GM03348 (cell line): ENCODE results near the gene CHSY1.

Experiments used
- DNase-seq: peaks from one replicate; pipeline ENCODE4 v3.0.0; 2012; ENCODE audit warnings: low spot score

CHSY1 gene

DNA sequence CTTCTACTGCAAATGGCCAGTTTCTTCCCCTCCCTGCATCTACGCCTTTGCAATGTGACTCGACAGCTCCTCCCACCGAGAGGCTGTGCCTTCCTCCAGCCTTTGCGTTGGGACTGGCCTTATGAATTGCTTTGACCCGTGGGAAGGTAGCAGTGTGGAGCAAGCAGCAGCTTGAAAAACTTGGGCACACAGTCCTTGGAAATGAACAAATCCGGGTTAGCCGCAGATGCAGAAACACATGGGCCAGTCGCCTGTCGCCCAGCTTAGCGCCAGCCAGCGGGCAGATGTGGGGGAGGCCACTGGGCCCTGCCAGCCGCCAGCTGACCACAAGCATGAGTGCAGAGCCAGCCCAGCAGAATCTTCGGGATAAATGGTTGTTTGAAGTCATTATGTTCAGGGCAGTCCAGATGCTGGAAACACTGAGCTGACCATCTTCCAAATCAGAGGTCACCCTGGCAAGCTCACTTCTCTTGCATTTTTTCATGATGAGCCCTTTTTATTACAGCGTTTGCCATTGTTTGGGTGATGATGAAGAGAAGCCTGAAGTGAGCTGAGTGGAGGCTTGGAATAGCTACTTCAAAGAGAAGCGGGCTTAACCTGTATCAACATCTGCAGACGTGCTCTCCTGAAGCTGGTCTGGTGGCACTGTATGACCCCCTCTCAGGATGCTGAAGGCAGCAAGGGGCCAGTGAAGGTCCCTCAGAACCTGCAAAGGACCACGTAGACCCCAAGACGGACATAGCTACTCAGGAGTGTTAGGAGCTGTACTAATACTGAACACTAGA, 15.7 kb upstream of the CHSY1 start:
- peak; percentile 87 for DNase-seq

DNA sequence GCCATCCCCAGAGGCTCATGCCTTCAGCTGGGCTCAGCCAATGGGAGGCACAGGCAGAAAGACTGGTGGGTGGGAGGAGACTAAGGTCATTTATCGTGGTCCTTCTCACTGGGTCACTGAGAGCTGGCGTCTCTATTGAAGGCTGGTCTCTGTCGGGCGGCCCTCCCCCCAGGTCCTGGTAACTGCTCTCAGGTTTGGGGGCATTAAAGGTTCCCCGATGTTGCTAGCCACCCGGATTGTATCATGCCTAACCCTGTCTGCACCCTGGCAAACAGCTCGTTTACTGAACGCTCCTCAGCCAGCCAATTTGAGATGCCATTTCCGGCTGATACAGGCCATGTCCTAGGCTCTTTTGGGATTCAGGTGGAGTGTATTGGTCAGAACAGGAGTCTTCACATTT, 14.9 kb upstream of the CHSY1 start:
- DNase-seq, result no peak

DNA sequence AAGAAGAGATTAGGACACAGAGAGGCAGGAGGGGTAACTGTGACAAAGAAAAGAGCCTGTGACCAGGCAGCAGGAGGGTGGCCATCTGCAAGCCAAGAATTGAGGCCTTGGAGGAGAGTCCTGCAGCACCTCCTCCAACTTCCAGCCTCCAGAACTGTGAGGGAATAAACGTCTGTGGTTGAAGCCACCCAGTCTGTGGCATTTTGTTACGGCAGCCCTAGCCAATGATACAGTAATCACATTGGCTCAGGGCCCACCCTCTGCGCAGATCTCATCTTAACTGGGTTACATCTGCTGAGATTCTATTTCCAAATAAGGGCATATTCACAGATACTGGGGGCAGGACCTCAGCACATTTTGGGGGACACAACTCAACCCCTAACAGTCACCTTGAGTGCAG, 14.2 kb upstream of the CHSY1 start:
- DNase-seq, result no peak

DNA sequence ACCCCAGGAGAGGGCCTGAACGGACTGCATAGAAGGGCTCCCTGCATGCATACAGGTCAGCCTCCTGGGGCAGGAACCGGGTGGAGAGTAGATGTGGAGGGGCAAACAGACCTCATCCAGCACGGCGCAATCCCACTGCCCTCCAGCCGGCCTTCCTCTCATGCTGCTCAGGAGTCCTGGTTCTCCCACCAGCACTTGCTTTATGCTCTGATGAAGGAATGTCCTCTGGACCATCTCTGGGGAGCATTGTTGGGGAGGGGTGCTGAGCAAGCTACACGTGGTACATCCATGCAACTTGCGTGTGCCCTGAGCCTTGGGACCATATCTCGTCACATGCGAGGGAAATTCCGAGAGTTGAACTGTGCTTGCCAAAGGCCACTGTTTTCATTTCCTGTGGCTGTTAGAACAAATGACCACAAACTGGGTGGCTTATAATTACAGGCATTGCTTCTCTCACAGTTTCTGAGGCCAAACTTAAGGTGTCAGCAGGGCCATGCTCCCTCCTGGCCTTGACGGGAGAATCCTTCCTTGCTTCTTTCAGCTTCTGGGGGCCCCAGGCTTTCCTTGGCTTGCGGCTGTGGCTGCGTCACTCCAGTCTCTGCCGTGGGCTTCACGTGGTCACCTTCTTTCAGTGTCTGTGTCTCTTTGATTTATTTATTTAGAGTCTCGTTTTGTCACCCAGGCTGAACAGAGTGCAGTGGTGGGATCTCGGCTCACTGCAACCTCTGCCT, 13.2 kb upstream of the CHSY1 start:
- DNase-seq, result no peak

DNA sequence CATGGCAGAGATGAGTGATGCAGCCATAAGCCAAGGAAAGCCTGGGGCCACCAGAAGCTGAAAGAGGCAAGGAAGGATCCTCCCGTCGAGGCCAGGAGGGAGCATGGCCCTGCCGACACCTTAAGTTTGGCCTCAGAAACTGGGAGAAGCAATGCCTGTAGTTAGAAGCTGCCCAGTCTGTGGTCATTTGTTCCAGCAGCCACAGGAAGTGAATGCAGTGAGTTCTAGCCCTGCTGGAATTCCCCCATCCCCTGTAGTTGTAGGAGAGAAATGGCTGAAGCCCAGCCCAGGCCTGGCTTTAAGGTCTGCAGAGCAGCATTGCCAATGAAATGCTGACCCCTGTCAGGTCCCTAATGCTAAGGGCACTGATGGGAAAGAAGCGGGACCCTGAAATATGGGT, 12.2 kb upstream of the CHSY1 start:
- no peak for DNase-seq

DNA sequence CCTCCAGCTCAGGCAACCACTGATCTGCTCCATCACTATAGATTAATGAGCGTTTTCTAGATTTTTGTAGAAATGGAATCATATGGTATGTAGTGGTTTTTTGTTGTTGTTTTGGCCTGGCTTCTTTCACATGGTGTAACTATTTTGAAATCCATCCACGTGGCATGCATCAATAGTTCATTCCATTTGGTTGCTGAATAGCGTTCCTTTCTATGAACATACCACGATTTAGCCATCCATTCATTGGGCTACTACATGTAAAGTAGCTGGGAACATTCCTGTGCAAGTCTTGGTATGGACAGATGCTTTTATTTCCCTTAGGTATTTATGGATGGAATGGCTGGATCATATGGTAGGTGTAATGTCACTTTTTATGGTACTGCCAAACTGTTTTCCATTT, 10.7 kb upstream of the CHSY1 start:
- no peak for DNase-seq

DNA sequence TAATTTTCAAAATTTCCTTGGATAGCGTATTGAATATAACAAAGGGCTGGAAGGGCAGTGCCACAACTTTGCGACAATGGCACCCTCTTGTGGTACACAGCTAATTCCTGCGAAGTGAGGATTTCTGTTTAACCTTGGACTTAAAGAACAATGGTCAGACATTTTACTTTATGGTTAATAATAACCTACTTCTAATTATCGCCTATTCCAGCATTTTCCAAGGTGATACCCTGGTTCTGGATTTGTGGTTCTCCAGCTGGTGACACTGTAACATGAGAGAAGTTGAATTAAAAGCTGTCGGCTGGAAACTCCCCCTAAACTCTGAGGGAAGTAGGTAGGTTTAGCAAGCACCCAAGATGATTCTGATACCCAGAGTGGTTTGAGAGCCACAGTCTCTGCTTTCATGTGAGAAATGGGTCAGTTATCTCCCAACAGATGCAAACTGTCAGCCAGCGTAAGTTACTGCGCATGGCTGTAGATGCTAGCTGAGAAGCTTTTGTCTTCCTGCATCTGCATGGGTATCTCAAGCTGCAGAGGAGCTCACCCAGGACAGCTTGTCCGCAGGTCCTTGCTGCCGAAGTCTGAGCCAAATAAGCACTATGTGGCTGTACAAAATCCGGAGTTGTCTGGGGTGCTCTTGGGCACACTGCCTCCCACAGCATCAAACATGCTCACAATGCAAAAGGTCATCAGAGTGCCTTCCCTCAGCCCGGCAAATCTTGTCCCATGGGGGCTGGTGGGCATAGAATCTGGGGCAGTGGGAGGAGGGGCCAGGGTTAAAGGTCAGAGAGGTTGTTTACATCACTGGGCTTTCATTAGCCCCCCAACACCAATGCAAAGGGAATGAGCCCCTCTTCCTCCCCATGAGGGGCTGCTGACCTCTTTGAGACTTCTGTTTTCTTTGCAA, 6.6 kb upstream of the CHSY1 start:
- DNase-seq, result peak; percentile 67

DNA sequence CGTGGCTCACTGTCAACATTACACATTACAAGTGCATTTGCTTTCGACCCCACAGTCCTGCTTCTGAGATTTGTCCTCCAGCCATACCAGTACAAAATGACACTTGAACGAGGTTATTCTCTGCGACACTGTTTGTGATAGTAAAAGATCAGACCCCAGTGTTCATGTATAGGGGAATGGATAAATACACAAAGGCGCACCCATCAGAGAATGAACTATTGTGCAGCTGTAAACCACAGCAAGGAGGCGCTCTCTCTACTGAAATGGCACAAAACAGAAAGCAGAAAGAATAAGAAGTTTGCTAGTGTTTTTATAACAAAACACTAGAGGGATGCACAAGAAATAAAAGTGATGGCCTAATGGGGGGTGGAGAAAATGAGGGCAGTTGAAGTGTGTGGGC, 4.9 kb upstream of the CHSY1 start:
- DNase-seq, result no peak

DNA sequence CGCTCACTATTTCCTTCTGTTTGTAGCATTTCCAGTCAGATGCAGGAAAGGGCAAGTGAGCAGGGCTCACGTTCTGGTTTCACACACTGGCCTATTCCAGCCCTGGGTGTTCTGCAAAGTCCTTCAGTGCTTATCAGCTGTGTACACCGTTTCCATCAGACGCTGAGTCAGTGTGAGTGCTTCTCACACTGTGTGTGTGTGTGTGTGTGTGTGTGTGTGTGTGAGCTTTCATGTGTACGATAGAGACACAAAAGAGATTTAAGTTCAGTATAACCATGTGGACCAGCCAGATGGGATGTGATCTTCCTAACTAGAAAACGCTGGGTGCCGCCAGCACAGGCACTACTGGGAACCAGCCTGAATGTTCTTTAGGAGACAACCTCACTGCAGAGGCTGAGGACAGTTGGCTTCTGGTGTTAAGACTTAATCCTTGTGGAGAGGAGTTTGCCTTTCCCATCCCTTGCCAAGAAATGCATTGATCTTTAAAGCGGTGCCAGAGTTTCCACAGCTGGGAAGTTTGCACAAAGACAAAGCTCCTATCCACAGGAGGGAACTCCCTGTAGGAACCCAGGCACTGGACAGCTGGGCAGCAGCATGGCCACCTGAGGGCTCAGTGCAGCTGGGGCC, 3.9 kb upstream of the CHSY1 start:
- no peak for DNase-seq

DNA sequence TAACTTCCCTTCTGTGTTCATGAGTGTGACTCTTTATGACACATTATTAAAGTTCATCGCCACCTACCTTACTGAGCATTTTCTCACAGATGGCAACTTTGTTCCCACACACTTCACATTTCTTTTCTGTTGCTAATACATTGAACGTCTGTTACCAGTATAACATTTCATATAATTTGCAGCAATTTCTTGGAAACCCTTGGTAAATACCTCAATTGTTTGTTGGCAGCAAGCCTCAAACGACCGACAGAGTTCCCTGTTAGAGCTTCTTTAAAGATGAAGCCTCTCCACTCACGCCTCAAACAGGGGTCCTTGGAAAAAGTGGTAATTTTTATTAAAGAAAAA, 3.2 kb upstream of the CHSY1 start:
- no peak for DNase-seq

DNA sequence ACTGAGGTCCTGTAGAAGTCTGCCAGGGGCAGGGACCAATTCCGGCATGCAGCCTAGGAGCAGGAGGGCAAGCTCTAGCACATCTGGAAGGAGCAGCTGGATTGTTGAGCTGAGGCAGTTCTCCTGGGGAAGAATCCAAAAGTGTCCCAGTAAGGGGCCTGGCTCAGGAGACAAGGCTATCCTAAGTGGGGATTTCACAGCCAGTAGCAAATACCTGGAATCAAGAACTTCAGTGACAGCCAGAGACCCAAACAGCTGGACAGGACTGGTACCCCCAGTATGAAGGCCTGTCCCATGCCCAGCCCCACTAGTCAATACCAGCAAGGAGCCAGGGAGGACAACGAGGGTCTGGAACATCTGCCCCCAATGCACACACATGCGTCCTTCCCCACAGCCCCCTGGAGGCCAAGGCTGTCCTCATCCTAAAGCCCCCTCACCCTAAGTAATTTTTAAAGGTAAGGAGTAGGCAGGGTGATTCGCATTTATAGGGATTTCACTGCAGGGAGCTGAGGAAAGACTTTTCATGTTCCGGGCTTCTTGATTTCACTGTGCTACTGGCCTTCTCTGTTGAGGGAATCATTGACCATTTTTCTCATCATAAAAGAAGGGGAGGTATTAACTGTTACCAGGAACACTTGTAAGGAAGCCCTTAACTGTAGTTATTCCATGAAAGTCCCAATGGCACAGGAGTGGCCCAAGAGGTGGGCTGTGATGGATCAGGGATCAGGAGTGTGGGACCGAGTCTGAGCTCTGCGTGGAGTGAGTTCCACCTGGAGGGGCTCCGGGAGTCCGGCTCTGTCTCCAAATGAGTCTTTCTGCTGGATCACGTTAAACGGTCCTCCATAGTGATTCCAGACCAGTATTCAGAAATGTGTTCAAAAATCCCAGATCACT, 2.6 kb upstream of the CHSY1 start:
- no peak for DNase-seq

DNA sequence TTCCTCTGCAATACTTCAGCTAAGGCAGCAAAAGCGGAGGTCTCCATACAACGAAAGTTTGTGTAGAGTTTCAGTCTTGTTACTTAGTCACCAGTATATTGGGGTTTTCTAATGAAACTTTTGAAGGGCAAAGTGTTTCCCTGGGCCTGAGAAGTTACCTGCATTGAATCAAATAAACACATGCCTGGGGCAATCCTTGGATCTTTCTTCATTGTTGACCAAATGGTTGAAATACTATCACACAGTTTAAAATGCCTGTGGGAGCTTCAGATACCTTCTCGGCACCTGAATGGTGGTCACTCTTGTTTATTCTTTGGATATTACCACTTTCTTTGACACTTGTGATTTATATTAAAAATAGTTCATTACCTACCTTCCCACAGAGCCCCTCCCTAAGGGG, 988 bp upstream of the CHSY1 start:
- DNase-seq, result no peak

DNA sequence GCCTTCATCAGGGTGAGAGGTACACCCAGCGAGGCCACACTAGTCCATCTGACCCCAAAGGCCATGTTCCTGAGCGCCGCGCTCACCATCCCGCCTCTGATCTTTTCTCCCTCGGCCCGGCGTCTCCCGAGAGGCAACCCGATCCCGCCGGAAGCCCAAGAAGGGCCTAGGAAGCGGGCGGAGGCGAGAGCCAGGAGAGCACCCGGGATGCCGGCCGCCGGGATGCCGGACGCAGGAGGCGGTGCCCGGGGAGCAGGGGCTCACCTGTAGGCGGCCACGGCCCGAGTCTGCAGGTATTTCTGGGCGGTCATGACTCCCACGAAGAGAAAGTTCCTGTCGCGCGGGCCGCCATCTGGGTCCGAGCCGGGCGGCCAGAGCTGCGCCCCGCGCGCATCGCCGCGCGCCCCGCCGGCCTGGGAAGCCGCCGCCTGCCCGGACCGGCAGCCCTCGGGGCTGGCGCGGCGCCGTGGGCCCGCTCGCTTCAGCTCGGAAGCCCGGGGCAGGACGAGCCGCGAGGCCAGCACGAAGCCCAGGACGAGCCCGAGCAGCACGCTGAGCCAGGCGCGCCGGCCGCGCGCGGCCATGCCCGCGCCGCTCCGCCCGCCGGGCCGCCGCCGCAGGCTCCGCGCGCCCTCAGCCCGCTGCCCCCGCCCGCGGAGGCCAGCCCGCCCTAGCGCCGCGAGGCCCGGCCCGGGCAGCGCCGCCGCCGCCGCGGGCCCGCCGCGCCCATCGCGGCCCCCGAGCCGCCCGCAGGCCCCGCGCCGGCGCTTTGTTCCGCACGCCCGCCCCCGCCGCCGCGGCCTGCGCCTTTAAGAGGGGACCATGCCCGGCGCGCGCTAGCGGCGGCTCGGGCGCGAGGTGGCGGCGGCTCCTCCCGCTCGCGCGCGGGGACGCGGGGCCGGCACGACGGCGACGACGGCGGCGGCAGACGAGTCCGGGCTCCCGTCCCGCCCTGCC, 697 bp downstream of the CHSY1 start:
- DNase-seq, result peak; percentile 73

DNA sequence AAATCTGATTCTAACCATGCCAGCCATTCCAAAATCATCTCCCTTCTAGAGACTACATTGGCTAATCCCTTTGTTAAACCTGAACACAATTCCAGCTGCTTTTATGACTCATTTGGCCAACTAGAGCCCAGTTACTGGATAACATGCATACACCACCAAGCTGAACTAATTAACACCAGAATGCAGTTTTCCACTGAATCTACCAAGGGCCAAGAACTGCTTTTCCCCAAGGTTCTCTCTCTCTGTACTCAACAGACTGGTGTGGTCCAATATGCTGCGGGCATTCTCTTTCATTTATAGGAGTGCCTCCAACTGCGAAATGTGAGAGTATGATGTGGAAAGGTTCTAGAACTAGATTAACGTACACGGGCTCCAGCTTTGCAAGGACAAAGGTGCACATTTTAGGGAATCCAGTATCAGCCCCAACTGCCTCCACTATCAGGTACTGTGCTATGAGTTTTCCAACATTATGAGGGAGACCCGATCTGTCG, 1.5 kb downstream of the CHSY1 start:
- peak; percentile 86 for DNase-seq

DNA sequence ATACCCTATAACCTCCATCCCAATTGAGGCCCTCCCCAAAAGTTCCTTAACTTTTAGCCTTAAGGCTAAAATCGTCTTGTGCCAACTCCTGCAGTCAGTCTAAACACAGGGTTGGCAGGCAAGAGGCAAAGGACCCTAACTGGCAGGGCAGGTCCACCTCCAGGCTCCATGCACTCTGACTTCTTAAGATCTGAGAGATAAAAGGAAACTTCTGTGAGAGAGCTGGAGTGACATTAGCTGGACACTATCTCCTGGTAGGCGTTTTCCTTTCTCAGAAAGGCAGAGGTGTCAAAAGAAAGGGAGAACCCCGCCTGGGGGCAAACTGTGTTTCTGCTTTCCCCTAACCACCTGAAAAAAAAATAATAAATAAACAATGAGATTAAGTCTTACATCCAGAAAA, 3.6 kb downstream of the CHSY1 start:
- DNase-seq, result no peak

DNA sequence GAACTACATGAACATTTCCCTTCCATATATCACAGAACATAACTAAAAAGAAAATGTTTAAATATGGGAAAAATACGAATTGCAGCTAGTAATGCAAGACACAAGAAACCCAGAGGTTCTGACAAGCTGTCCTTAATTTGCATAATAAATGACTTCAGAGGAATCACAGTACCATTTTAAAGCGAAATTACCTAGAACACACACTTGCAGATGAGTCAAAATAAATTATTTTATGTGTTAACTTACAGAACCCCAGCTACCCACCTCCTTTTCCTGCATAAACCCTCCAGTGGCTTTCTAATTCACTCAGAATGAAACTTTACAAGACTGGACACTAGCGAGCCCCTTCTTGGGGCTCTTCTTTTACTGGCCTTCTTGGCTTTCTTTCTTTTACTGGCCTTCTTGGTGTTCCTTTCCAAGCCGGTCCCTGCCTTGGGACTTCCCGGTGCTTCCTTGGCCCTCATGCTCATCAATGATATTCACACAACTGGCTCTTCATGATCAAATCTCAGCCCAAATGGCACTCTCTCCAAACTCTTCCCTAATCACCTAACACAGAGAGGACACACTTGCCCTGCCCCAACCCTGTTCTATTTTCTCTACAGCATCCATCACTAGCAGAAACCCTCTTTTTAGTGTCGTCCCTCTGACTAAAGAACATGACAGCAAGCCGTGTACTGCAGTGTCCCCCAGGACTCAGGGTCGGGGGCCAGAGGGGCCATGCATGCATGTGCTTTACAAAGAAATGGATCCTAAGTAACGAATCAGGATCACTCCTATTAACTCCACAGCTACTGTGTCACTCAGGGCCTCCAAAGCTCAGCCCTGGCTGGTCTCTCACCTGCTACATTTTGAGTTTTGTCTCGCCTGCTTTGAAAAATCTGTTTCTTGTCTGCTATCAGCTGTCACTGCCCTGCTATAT, 4.8 kb downstream of the CHSY1 start:
- DNase-seq, result no peak

DNA sequence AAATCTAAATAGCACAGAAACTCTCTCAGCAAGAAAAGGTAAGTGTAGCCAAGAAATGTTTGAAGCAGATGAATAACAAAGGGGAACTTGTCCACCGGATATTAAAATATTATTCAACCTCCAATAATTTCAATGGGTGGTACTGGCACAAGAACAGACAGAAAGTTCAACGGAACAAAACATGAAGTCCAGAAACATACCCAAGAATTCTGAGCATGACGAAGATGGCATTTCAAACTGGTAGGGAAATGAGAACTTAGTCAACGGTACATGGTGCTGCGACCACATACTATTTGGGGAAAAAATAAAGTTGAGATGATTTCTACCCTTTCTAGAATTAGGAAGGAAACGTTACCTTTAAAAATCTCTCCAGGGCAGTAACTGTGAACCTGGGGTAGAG, 5.5 kb downstream of the CHSY1 start:
- DNase-seq, result no peak

DNA sequence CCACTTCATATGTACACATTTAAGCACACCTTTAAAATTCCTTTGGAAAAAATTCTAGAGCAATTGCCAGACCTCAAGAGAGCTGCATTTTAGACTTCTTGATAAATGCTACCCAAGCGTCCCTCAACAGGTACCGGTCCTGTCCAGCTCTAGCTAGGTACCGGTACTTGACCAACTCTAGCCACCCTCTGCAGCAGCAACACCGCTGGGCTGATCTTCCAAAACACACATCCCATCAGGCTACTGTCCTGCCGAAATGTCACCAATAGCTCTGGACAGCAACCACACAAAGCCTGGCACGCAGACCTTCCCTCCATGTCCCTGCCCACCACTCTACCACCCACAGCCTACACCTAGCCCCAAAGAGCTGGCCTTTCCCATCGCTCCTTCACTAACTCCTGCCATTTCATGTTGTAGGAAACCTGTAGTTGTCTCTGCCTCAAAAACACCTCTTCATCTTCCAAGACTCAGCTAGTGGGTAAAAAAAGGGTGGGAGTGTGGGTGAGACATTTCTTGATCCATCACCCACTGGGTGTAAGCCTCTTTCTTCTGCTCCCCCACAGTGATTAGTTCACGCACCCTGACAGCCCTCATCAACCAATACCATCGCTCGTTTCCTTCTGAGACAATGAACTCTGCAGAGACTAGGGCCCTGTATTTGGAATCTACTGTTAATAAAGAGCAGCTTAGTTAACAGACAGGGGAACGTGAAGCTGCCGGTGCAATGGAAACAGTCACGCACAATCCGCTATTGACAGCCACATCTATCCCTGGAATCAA, 6.8 kb downstream of the CHSY1 start:
- no peak for DNase-seq
